Germinal center (tissue), 1 donor: Measurements from ENCODE around the gene OTUD1.
A peak's percentile ranks its signal among the peaks of the same experiment; 100 is the strongest.
"Not testable (repeated sequence)": the region's sequence is repeated elsewhere in the genome, so short reads cannot be mapped to it uniquely, and the experiment has no call there.

Experiments used
- DNase-seq: peaks from one replicate; pipeline ENCODE4 v3.0.0; 2012; ENCODE audit warnings: mixed read lengths, low spot score

Gene OTUD1

GRCh38 chr10:23438547-23439451 lies at the start of gene OTUD1:
OTUD1 (plus strand) TSS chr10:23439075; CDS start chr10:23439458, 383 bp downstream.
- peak; percentile 91 for DNase-seq

GRCh38 chr10:23390408-23390807 lies 48.5 kb upstream of the OTUD1 start:
- not testable (repeated sequence) for DNase-seq

GRCh38 chr10:23390809-23391208 lies 48.1 kb upstream of the OTUD1 start:
- DNase-seq: no peak

- DNase-seq: no peak
These were observed 47.1 kb upstream of the OTUD1 start for GRCh38 chr10:23391821-23392220.

- DNase-seq: no peak
These were observed 43.9 kb upstream of the OTUD1 start for GRCh38 chr10:23395017-23395416.

- no peak for DNase-seq
These were observed 42.2 kb upstream of the OTUD1 start for GRCh38 chr10:23396695-23397094.

- DNase-seq: no peak
These were observed 39.2 kb upstream of the OTUD1 start for GRCh38 chr10:23399701-23400144.

GRCh38 chr10:23402856-23403255 lies 36.0 kb upstream of the OTUD1 start:
- DNase-seq: no peak

- no peak for DNase-seq
These were observed 35.6 kb upstream of the OTUD1 start for GRCh38 chr10:23403278-23403677.

GRCh38 chr10:23403719-23404118 lies 35.2 kb upstream of the OTUD1 start:
- no peak for DNase-seq

GRCh38 chr10:23404461-23404980 lies 34.4 kb upstream of the OTUD1 start:
- DNase-seq: no peak

GRCh38 chr10:23405540-23405939 lies 33.3 kb upstream of the OTUD1 start:
- no peak for DNase-seq

GRCh38 chr10:23406409-23406808 lies 32.5 kb upstream of the OTUD1 start:
- no peak for DNase-seq

- no peak for DNase-seq
These were observed 30.4 kb upstream of the OTUD1 start for GRCh38 chr10:23408330-23408976.

- no peak for DNase-seq
These were observed 26.7 kb upstream of the OTUD1 start for GRCh38 chr10:23412223-23412622.

GRCh38 chr10:23413629-23414089 lies 25.2 kb upstream of the OTUD1 start:
- DNase-seq: peak; percentile 50

GRCh38 chr10:23414658-23415057 lies 24.2 kb upstream of the OTUD1 start:
- DNase-seq: no peak

GRCh38 chr10:23417254-23417653 lies 21.6 kb upstream of the OTUD1 start:
- DNase-seq: no peak

GRCh38 chr10:23418051-23418681 lies 20.7 kb upstream of the OTUD1 start:
- DNase-seq: no peak

GRCh38 chr10:23419201-23419600 lies 19.7 kb upstream of the OTUD1 start:
- no peak for DNase-seq

- DNase-seq: no peak
These were observed 19.1 kb upstream of the OTUD1 start for GRCh38 chr10:23419655-23420329.

- DNase-seq: no peak
These were observed 17.5 kb upstream of the OTUD1 start for GRCh38 chr10:23421397-23421796.
